KG1 (cell line): ENCODE measurements around the gene PTH1R.
A peak's percentile ranks its signal among the peaks of the same experiment; 100 is the strongest.

Experiments used
- DNase-seq: peaks from one replicate; lab custom pipeline; 2025; lab: John Stamatoyannopoulos, UW

PTH1R gene

GRCh38 chr3:46913644-46914043, 36.1 kb downstream of the PTH1R start:
- no peak for DNase-seq

GRCh38 chr3:46914849-46915248, 37.3 kb downstream of the PTH1R start:
- no peak for DNase-seq

- DNase-seq: no peak
Observed at GRCh38 chr3:46915297-46915822, 37.8 kb downstream of the PTH1R start.

DNA sequence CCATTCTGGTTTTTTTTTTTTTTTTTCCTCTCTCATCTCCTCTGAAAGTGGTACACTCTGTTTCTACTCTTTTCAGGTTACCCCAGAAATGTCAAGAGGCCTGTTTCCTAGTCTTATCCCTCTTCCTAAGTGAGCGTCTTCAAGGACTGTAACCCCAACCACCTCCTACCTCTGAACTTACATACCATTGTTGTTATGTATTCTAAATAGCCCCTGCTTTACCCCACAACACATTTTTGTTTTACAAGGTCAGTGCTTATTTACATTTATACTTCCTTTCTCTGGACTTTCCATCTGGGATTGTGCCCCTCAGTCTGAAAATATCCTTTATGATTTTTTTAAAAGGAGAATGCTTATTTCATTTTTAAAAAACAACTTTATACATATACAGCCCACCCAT, 38.8 kb downstream of the PTH1R start:
- DNase-seq: no peak

DNA sequence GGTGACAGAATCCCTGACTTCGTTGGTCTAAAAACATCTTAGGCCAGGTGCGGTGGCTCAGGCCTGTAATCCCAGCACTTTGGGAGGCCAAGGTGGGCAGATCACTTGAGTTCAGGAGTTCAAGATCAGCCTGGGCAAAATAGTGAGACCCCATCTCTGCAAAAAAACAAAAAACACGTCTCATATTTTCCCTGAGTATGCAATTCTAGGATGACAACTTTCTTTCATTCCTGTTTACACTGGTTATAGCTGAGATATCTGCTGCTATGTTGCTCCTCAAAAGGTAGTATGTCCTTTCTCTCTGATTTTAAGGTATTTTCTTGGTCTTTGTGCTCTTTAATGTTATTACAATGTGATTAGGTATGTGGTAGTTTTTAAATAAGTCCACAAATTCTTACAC, 39.3 kb downstream of the PTH1R start:
- DNase-seq: no peak

DNA sequence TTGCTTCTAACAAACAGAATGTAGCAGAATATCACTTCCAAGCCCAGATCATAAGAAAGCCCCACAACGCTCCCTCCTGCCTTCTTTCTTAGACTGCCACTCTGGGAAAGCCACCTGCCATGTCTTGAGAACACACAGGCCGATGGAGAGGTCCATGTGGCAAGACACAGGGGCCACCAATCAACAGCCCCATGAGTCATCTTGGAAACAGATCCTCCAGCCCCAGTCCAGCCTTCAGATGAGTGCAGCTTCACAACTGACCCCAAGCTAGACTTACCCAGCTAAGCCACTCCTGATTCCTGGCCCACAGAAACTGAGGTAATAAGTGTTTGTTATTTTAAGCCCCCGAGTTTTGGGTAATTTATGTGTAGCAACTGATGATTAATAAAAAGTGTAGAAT, 39.7 kb downstream of the PTH1R start:
- DNase-seq: no peak

DNA sequence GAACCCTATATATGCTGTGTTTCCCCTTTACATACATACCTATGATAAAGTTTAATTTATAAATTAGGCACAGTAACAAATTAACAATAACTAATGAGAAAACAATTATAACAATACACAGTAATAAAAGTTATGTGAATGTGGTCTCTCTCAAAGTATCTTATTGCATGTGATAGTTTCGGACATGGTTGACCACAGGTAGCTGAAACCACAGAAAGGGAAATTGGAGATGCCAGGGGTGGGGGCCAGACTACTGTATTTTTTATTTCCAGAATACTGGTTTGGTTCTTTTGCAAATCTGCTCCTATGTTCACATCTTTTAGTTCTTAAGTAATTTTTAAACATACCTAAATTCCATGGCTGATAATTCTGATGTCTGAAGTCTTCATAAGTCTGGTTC, 40.7 kb downstream of the PTH1R start:
- DNase-seq: no peak

GRCh38 chr3:46918634-46919033, 41.1 kb downstream of the PTH1R start:
- DNase-seq: no peak

GRCh38 chr3:46921041-46921440, 43.5 kb downstream of the PTH1R start:
- DNase-seq: no peak

DNA sequence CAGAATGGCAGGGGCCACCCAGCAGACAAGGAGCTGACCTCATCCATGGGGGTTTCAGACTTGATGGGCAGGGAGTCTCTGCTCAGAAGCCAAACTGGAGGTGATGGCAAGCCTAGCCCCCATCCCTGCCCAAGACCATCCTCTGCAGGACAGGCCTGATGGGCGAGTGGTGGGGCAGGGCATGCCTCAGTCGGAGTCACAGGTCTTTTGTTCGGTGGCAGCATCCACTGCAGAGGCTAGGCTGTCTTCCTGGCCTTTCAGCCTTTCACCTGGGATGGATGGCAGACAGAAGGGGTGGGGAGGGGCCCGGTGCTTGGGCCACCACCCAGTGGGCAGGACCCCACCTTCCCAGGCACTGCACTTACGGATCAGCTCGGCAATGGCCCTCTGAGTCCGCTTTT, 44.4 kb downstream of the PTH1R start:
- no peak for DNase-seq

- DNase-seq: no peak
Observed at GRCh38 chr3:46922426-46922825, 44.9 kb downstream of the PTH1R start.

- no peak for DNase-seq
Observed at GRCh38 chr3:46922871-46923558, 45.5 kb downstream of the PTH1R start.

DNA sequence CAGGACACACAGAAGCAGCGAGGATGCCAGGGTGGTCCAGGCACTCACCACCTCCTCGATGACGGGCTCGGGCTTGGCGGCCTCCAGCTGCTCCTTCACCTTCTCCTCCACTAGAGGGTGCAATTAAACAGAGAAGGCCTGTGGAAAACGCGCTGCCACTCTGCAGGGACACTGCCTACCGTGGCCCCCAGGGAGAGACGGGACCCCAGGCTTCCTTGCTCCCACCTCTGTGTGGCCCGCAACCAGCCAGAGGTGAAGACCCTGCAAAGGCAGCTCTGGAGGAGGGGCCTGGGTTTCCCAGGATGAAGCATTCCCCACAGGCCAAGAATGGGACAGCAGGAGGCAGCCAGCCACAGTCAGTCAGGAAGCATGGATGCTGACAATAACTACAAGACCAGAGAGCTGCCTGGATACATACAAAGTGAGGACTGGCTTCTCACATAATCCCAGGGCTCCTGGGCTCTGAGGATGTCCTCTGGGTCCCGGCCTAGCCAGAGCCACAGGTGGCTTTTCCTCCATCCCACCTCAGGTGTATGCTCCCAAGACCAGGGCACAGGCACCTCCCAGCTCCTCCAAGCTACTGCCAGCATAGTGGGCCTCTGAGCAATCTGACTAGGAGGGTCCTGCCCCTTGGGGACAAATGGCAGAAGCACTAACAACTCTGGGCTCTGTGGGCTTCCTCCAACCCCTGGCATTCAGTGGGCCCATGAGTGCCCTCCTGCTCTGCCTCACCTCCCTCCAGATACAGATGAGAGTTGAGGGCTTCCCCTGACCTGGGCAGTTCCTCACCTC, 46.2 kb downstream of the PTH1R start:
- DNase-seq: no peak

DNA sequence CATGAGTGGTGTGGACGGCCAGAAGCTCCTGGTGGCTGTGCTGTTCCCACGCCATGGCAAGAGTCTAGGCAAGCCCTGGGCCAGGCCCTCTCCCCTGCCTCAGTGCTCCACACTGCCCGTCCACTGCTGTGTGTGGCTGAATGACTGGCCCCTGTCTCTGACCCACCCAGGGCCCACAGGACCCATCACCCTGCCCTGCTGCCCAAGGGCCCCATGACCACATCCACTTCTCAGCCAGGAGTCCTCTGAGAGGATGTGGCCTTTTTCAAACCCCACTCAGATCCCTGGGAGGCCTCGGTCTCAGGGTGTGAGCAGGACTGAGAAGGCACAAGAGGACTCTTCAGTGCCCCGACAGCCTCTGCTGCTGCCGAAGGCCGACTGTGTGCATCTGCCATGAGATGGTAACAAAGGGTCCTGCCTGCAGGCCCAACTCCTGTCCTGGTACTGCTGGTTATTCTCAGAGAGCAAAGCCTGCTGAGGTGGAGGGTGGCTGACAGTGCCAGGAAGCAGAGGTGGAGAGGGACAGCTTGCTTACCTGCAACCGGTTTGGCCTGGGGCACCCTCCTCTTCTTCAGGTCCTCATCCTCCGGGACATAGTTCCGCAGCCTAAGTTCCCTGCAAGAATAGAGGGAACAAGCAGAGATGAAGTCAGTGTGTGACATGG, 47.5 kb downstream of the PTH1R start:
- no peak for DNase-seq

DNA sequence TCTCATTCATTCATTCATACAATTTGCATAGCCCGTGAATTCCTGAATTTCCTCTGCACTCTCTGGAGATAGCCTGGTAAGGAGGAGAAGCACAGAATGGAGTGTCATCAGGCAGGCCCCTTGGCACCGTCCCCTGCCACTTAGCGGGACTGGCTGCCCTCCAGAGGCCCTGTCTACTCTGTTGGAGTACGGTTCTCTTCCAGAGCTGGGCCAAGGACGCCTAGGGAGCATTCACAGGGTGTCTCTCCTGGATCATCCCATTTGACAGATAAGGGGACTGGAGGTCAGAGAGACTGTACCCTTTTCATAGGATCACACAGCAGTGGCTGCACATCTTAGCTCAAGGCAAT, 48.0 kb downstream of the PTH1R start:
- DNase-seq: no peak

- DNase-seq: no peak
Observed at GRCh38 chr3:46926039-46926438, 48.5 kb downstream of the PTH1R start.

GRCh38 chr3:46926447-46926846, 48.9 kb downstream of the PTH1R start:
- no peak for DNase-seq

DNA sequence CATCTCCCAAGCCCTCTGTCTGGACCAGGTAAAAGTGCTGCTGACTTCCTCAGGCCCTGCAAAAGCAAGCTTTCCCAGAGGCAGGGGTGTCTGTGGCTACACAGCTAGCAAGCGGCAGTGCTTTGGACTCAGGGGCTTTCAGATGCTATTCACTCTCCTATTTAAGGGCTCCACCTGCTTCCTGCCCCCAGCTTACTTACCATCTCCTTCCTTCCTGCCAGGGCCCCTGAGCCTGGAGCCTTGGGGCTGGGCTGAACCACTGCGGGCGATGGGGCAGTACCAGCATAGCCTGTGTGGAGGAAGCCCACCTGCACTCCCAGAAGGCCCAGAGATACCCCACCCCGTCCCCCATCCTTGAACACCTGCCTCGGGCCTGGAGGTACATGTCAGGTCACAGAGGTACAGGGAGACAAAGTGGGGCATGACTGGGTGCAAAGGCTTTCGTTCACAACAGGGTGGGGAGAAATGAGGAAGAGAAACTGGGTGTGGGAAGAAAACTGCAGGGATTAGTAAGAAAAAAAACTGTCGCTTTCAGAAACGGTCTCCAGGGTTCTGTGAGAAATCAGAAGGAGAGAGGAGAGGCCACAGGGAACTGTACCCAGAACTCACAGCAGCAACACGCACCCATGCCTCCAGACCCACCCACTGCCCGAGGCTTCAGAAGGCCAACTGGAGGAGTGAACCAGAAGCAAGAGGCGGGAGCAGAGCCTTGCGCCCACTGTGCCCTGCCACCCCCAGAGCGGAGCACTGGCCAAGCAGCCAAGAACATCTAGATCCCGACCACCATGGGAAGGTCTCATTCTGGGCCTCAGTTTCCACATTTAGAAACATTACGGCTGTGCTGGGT, 49.6 kb downstream of the PTH1R start:
- DNase-seq: peak; percentile 59

DNA sequence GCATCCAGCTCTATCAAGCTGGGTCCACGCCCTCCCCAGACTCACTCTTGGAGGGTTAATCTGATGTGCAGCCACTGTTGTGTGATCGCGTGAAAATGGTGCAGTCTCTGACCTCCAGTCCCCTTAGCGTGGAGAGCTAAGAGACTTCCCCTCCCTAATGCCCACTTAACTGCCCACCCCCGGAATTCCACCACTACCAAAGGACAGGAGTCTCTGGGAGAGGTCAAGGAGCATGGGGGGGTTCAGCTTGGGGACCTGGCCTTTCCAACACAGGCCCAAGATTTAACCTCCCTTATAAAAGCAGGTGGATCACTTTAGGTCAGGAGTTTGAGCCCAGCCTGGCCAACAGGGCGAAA, 50.2 kb downstream of the PTH1R start:
- no peak for DNase-seq

GRCh38 chr3:46928282-46928681, 50.8 kb downstream of the PTH1R start:
- peak; percentile 34 for DNase-seq

DNA sequence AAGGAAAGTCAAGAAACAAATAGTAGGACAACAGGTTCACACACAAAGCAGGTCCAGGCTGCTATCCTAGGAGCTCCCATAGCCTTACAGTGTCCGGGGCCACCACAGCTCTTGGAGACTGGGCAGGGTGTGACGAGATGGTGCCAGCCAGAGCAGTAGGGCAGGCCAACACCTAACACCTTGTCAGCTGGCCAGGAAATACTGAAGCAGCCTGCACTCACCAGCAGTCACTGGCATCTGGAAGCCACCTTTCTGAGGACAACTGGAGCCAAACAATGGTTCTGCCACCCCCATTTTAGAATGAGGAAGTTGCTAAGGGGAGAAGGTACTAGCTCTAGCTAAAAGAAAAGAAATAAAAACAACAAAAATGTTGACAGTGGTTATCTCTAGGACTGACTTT, 51.8 kb downstream of the PTH1R start:
- DNase-seq: no peak
